Natural killer cell (primary cell): ENCODE measurements around the gene CYP2C19. TPM values are rescaled to one million over a fixed set of nuclear protein-coding genes. Genes with fewer than 3 reads are reported as not detected.
"Not testable (repeated sequence)": the region's sequence is repeated elsewhere in the genome, so short reads cannot be mapped to it uniquely, and the experiment has no call there.

ENCODE experiments used
- ATAC-seq, 3 donors: fragments of 150-1000 bp in 2 of 3; fragments of 200-7000 bp in 1 of 3; cut with Tn5 transposase; 1 replicate in 1 of 3; 2 replicates in 2 of 3; pipeline ENCODE4 v1.10.0; 2021; ENCODE audit warnings: mild to moderate bottlenecking in 2 of 3, moderate library complexity in 2 of 3
- DNase-seq, 2 donors: peaks; one replicate each; pipeline versions ENCODE4 v3.0.0 to v3.0.0-alpha.2; 2013 to 2021; ENCODE audit warnings: mixed read lengths in 1 of 2
- H3K27ac ChIP-seq: one replicate; pipeline ENCODE4 v1.5.1; 2013; ENCODE audit warnings: mild to moderate bottlenecking, low read length
- H3K27me3 ChIP-seq: one replicate; pipeline ENCODE4 v1.6.1; 2013; ENCODE audit warnings: low read length; ENCODE audit not compliant: control insufficient read depth, insufficient read depth
- H3K36me3 ChIP-seq: one replicate; pipeline ENCODE4 v1.6.1; 2013; ENCODE audit warnings: low read length; ENCODE audit not compliant: control insufficient read depth, insufficient read depth
- H3K4me1 ChIP-seq: one replicate; pipeline ENCODE4 v1.6.1; 2013; ENCODE audit warnings: low read length; ENCODE audit not compliant: control insufficient read depth, insufficient read depth
- H3K4me3 ChIP-seq: one replicate; pipeline ENCODE4 v1.5.1; 2013; ENCODE audit warnings: low read length
- H3K9me3 ChIP-seq: one replicate; pipeline ENCODE4 v1.6.1; 2013; ENCODE audit warnings: low read length; ENCODE audit not compliant: control insufficient read depth, insufficient read depth
- H3K27ac Mint-ChIP-seq, 2 donors: one replicate each; pipeline ENCODE4 v1.8.0; 2022; ENCODE audit warnings: mild to moderate bottlenecking in 2 of 2, mixed read lengths in 2 of 2, moderate library complexity in 1 of 2
- H3K27me3 Mint-ChIP-seq, 2 donors: one replicate each; pipeline ENCODE4 v1.8.0; 2022; ENCODE audit warnings: low read depth in 2 of 2, mixed read lengths in 2 of 2
- H3K36me3 Mint-ChIP-seq: one replicate; pipeline ENCODE4 v1.8.0; 2022; ENCODE audit warnings: mixed read lengths
- H3K4me1 Mint-ChIP-seq, 2 donors: one replicate each; pipeline ENCODE4 v1.8.0; 2022; ENCODE audit warnings: mixed read lengths in 2 of 2
- H3K4me3 Mint-ChIP-seq: one replicate; pipeline ENCODE4 v1.8.0; 2022; ENCODE audit warnings: mild to moderate bottlenecking, moderate library complexity, mixed read lengths
- H3K9me3 Mint-ChIP-seq, 2 donors: one replicate each; pipeline ENCODE4 v1.8.0; 2022; ENCODE audit warnings: mixed read lengths in 2 of 2
- CTCF ChIP-seq: fragments of 200-600 bp; IDR thresholded peaks from one replicate; pipeline ENCODE4 v1.8.0; 2022; ENCODE audit warnings: antibody characterized with exemption
- WGBS: methylation state at CpG from one replicate; pipeline ENCODE4 v1.1.7; 2013; ENCODE audit warnings: missing lambda C conversion rate; ENCODE audit not compliant: insufficient coverage; 5-methylcytosine and 5-hydroxymethylcytosine counted together
- intact Hi-C: fragments of 100-400 bp; cut with micrococcal nuclease; formaldehyde crosslinking; loops from one replicate; pipeline ENCODE4 v1.14.2; 2022
- total RNA-seq, 4 donors: library from RNA; stranded (reverse); fragments of 120-200 nt in 1 of 4; gene quantifications; one replicate each; pipeline versions ENCODE4 v1.2.3 to v1.2.4, GENCODE V29; 2013 to 2022

Gene CYP2C19
- total RNA-seq, 3 donors from 2014 or later (not counting 1 experiment from before 2014, with no cell fraction given): not detected

- WGBS: 76% methylated on average over 5 of the region's 5 CpGs
- Histone ChIP-seq H3K4me1 (no peaks in the 10 kb centered on the region), H3K27ac (no peak overlapping the region), H3K27me3 (no peaks in the 10 kb centered on the region), H3K36me3 (no peaks in the 10 kb centered on the region), H3K9me3 (no peaks in the 10 kb centered on the region), H3K4me3 (no peak overlapping the region)
- H3K4me1 Mint-ChIP-seq: no peaks in the 10 kb centered on the region
- H3K4me3 Mint-ChIP-seq: no peak overlapping the region
- intact Hi-C loops: no loop called here
- H3K9me3 Mint-ChIP-seq: peaks cover 3 to 11% of the 10 kb centered on the region in 2 donors
- H3K27ac Mint-ChIP-seq: no peak overlapping the region
- DNase-seq (no peak), ATAC-seq (no peak)
- H3K36me3 Mint-ChIP-seq: no peaks in the 10 kb centered on the region
- H3K27me3 Mint-ChIP-seq: no peaks in the 10 kb centered on the region
- no peak for TF ChIP-seq CTCF
These were observed 15.5 kb downstream of the CYP2C19 start for GRCh38 chr10:94777886-94778458.

GRCh38 chr10:94780844-94781243 lies 18.4 kb downstream of the CYP2C19 start:
- H3K27ac Mint-ChIP-seq: no peak overlapping the region
- Histone ChIP-seq H3K27ac (no peak overlapping the region), H3K27me3 (no peaks in the 10 kb centered on the region), H3K4me3 (no peak overlapping the region), H3K4me1 (no peaks in the 10 kb centered on the region), H3K36me3 (no peaks in the 10 kb centered on the region), H3K9me3 (no peaks in the 10 kb centered on the region)
- DNase-seq: no peak
- H3K9me3 Mint-ChIP-seq: peaks cover 3 to 13% of the 10 kb centered on the region in 2 donors
- H3K36me3 Mint-ChIP-seq: no peaks in the 10 kb centered on the region
- 62% methylated on average over 1 of the region's 1 CpG for WGBS
- no peaks in the 10 kb centered on the region for H3K4me1 Mint-ChIP-seq
- no peak for ATAC-seq
- intact Hi-C loops: no loop called here
- H3K27me3 Mint-ChIP-seq: no peaks in the 10 kb centered on the region
- TF ChIP-seq CTCF: no peak
- H3K4me3 Mint-ChIP-seq: no peak overlapping the region

GRCh38 chr10:94784256-94784655 lies 21.8 kb downstream of the CYP2C19 start:
- no peak overlapping the region for H3K27ac Mint-ChIP-seq
- no peak overlapping the region for H3K4me3 ChIP-seq
- intact Hi-C loops: no loop called here
- peaks cover 3 to 17% of the 10 kb centered on the region in 2 donors for H3K9me3 Mint-ChIP-seq
- H3K27ac ChIP-seq: no peak overlapping the region
- H3K27me3 ChIP-seq: no peaks in the 10 kb centered on the region
- no peaks in the 10 kb centered on the region for H3K4me1 ChIP-seq
- no peak for TF ChIP-seq CTCF
- no peak overlapping the region for H3K4me3 Mint-ChIP-seq
- no peaks in the 10 kb centered on the region for H3K36me3 Mint-ChIP-seq
- H3K9me3 ChIP-seq: no peaks in the 10 kb centered on the region
- DNase-seq (no peak), ATAC-seq (no peak)
- H3K36me3 ChIP-seq: no peaks in the 10 kb centered on the region
- no peaks in the 10 kb centered on the region for H3K4me1 Mint-ChIP-seq
- H3K27me3 Mint-ChIP-seq: no peaks in the 10 kb centered on the region

GRCh38 chr10:94785211-94785610 lies 22.7 kb downstream of the CYP2C19 start:
- no peaks in the 10 kb centered on the region for H3K4me1 ChIP-seq
- Mint-ChIP-seq H3K9me3 (peaks cover 3 to 15% of the 10 kb centered on the region in 2 donors), H3K4me3 (no peak overlapping the region), H3K4me1 (no peaks in the 10 kb centered on the region), H3K27ac (no peak overlapping the region), H3K27me3 (no peaks in the 10 kb centered on the region), H3K36me3 (no peaks in the 10 kb centered on the region)
- ATAC-seq: no peak
- no peaks in the 10 kb centered on the region for H3K9me3 ChIP-seq
- no peak for DNase-seq
- intact Hi-C loops: no loop called here
- 75% methylated on average over 1 of the region's 2 CpGs for WGBS
- H3K4me3 ChIP-seq: no peak overlapping the region
- TF ChIP-seq CTCF: no peak
- no peak overlapping the region for H3K27ac ChIP-seq
- no peaks in the 10 kb centered on the region for H3K27me3 ChIP-seq
- H3K36me3 ChIP-seq: no peaks in the 10 kb centered on the region

GRCh38 chr10:94800551-94800950 lies 38.1 kb downstream of the CYP2C19 start:
- H3K36me3 Mint-ChIP-seq, DNase-seq, H3K36me3 ChIP-seq, H3K9me3 ChIP-seq, H3K4me3 ChIP-seq, H3K27me3 ChIP-seq, H3K27ac Mint-ChIP-seq, intact Hi-C loops, H3K27me3 Mint-ChIP-seq, H3K27ac ChIP-seq, H3K4me3 Mint-ChIP-seq, ATAC-seq, H3K4me1 Mint-ChIP-seq, H3K4me1 ChIP-seq: not testable (repeated sequence)
- peaks cover 24 to 25% of the 10 kb centered on the region in 2 donors for H3K9me3 Mint-ChIP-seq
- 93% methylated on average over 4 of the region's 4 CpGs for whole genome bisulfite sequencing
